ENCODE data around the gene RNPEP. TPM values are rescaled to one million over a fixed set of nuclear protein-coding genes. Genes with fewer than 3 reads are reported as not detected.

Gene RNPEP
- polyA plus RNA-seq, 1 of the 3 experiments (the other 2 are of a cell fraction), result 46.7 TPM

DNA sequence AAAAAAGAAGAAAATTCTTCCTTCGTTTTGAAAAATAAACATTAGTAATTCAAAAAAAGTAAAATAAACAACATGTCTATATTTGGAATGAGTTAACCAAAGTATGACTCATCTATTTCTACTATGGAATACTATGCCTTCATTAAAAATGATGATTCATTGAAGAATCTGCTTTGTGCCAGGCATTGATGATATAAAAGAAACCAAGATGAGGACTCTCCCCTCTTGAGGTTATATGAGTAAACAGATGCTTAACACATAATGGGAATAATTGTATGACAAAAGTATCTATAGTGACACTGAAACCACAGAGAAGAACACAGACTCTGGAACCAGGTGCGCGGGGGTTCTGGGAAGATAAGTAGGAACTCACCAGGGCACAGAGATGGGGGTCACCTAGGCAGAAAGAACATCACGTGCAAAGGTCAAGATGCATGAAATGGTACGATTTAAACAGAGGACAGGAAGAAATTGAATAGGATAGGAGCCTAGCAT lies 46.8 kb downstream of the RNPEP start (continued):
- TF ChIP-seq SIN3A (IDR thresholded peaks at IDR 0.05; ENCODE audit: borderline replicate concordance, low read depth, low read length), result no peak
- TF ChIP-seq FOXM1 (IDR thresholded peaks at IDR 0.05; ENCODE audit: low read depth), result no peak
- TF ChIP-seq RFX5 (IDR thresholded peaks at IDR 0.05; ENCODE audit: low read length), result no peak
- TF ChIP-seq YY1 (IDR thresholded peaks at IDR 0.05; ENCODE audit: low read depth), result no peak
- no peak for TF ChIP-seq EZH2phosphoT487 (IDR thresholded peaks at IDR 0.05; ENCODE audit: borderline replicate concordance, low read depth)
- TF ChIP-seq, protein P1, sequence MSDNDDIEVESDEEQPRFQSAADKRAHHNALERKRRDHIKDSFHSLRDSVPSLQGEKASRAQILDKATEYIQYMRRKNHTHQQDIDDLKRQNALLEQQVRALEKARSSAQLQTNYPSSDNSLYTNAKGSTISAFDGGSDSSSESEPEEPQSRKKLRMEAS (IDR thresholded peaks at IDR 0.05; ENCODE audit: low read depth), result no peak
- TF ChIP-seq TCF12 (IDR thresholded peaks at IDR 0.05), result peak; percentile 70
- TF ChIP-seq JUND (IDR thresholded peaks at IDR 0.05), result peak; percentile 82
- no peak for TF ChIP-seq TEAD4 (IDR thresholded peaks at IDR 0.05; ENCODE audit: borderline replicate concordance, insufficient read depth)
- TF ChIP-seq NFIC (IDR thresholded peaks at IDR 0.05; ENCODE audit: borderline replicate concordance), result peak; percentile 42; the same call in 1 of the 2 replicates
- no peak for TF ChIP-seq RXRA (IDR thresholded peaks at IDR 0.05; ENCODE audit: borderline replicate concordance, low read depth)

DNA sequence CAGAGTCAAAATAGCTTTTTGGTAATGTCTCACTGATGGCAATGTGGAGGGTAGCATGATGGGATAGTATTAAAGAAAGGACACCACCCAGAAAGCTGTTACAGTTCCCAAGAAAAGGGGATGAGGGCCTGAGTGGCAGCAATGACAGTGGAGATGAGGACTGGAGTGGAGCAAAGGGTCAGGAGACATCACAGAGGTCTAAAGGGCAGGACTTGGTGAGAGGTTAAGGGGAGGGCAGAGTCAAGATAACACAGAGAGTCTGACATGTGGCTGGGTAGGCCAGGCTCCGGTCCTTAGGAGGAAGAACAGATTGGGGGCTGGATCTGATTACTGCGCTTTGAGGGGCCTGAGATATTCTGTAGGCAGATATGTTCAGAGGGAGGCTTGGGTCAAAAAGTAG lies 47.3 kb downstream of the RNPEP start:
- no peaks in the 10 kb centered on the region for H3K4me1 ChIP-seq (ENCODE audit: control insufficient read depth in 1 of 2, insufficient read depth in 2 of 2, low read depth in 1 of 2, low read length in 1 of 2)
- H3K36me3 ChIP-seq (replicated peaks in 1 of 2; ENCODE audit: control insufficient read depth in 1 of 2, insufficient read depth in 2 of 2, low read length in 1 of 2), result no peaks in the 10 kb centered on the region
- no peaks in the 10 kb centered on the region for H4K20me1 ChIP-seq (ENCODE audit: insufficient read depth)
- no peak overlapping the region for H2AFZ ChIP-seq (ENCODE audit: low read depth)
- no peak for DNase-seq
- H3F3A ChIP-seq (replicated peaks; ENCODE audit: insufficient read depth), result peaks cover 4% of the 10 kb centered on the region
- ChIA-PET CTCF (no interaction called here), POLR2A (no interaction called here)
- H3K27me3 ChIP-seq (ENCODE audit: insufficient read depth), result no peaks in the 10 kb centered on the region
- 100% methylated on average over 2 of the region's 2 CpGs for WGBS (ENCODE audit: low lambda C conversion rate)
- H3K79me2 ChIP-seq (ENCODE audit: insufficient read depth), result no peaks in the 10 kb centered on the region
- TF ChIP-seq GABPA (IDR thresholded peaks at IDR 0.05; ENCODE audit: low read depth) (no peak), RFX5 (IDR thresholded peaks at IDR 0.05; ENCODE audit: low read length) (no peak), SIN3A (IDR thresholded peaks at IDR 0.05; ENCODE audit: borderline replicate concordance, low read depth, low read length) (no peak), FOSL2 (IDR thresholded peaks at IDR 0.05; ENCODE audit: borderline replicate concordance, low read depth) (no peak), EP300 (IDR thresholded peaks at IDR 0.05; ENCODE audit: borderline replicate concordance in 1 of 2, low read depth in 1 of 2, low read length in 1 of 2) (no peak)
- TF ChIP-seq, protein P2, sequence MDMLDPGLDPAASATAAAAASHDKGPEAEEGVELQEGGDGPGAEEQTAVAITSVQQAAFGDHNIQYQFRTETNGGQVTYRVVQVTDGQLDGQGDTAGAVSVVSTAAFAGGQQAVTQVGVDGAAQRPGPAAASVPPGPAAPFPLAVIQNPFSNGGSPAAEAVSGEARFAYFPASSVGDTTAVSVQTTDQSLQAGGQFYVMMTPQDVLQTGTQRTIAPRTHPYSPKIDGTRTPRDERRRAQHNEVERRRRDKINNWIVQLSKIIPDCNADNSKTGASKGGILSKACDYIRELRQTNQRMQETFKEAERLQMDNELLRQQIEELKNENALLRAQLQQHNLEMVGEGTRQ (IDR thresholded peaks at IDR 0.05; ENCODE audit: borderline replicate concordance, low read depth, low read length), result no peak
- H3K4me2 ChIP-seq, result no peak overlapping the region
- no peaks in the 10 kb centered on the region for H3K9me2 ChIP-seq
- no peak overlapping the region for H3K9ac ChIP-seq
- H3K4me3 ChIP-seq (ENCODE audit: low read depth in 2 of 2, low read length in 1 of 2), result no peak overlapping the region
- no peaks in the 10 kb centered on the region for H3K9me3 ChIP-seq
- H3K27ac ChIP-seq (ENCODE audit: low read depth in 2 of 2, low read length in 1 of 2), result peak overlapping the region in 1 of 2 experiments; percentile 44; a peak in 1 of 4 replicates

DNA sequence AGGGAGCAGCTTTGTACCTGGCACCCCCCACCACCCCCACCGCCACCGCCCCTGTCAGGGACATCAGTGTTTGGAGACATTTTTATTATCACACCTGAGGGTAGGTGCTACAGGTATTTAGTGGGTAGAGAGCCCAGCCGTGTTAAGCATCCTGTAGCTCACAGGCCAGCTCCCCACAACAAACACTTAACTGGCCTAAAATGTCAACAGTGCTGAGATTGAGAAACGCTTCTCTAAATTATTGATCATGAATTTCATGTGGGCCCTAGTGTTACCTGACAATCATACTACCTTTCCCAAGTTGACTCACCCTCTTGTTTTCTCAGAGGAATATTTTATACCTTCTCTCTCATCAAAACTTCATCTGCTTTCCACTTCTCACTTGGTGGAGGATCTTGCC lies 49.3 kb downstream of the RNPEP start:
- H2AFZ ChIP-seq (ENCODE audit: low read depth), result no peak overlapping the region
- whole genome bisulfite sequencing (ENCODE audit: low lambda C conversion rate), result 77% methylated on average over 4 of the region's 4 CpGs
- no peak for DNase-seq
- POLR2A ChIA-PET, result no interaction called here
- no peaks in the 10 kb centered on the region for H3K79me2 ChIP-seq (ENCODE audit: insufficient read depth)
- CTCF ChIA-PET, result interaction anchor here (1.0 to 1.4 kb wide), 2 partner anchors 32 to 88 kb away, joined by 4 to 5 read pairs; no protein-coding TSS in a partner anchor
- no peaks in the 10 kb centered on the region for H3K9me2 ChIP-seq
- H3K4me1 ChIP-seq (ENCODE audit: control insufficient read depth in 1 of 2, insufficient read depth in 2 of 2, low read depth in 1 of 2, low read length in 1 of 2), result no peaks in the 10 kb centered on the region
- H4K20me1 ChIP-seq (ENCODE audit: insufficient read depth), result no peaks in the 10 kb centered on the region
- H3F3A ChIP-seq (replicated peaks; ENCODE audit: insufficient read depth), result peaks cover 1% of the 10 kb centered on the region
- H3K9ac ChIP-seq, result no peak overlapping the region
- H3K27ac ChIP-seq (ENCODE audit: low read depth in 2 of 2, low read length in 1 of 2), result no peak overlapping the region
- no peaks in the 10 kb centered on the region for H3K36me3 ChIP-seq (replicated peaks in 1 of 2; ENCODE audit: control insufficient read depth in 1 of 2, insufficient read depth in 2 of 2, low read length in 1 of 2)
- H3K27me3 ChIP-seq (ENCODE audit: insufficient read depth), result no peaks in the 10 kb centered on the region
- no peak overlapping the region for H3K4me3 ChIP-seq (ENCODE audit: low read depth in 2 of 2, low read length in 1 of 2)
- no peak overlapping the region for H3K4me2 ChIP-seq
- TF ChIP-seq TEAD4 (IDR thresholded peaks at IDR 0.05; ENCODE audit: borderline replicate concordance, insufficient read depth), result no peak
- TF ChIP-seq SIN3A (IDR thresholded peaks at IDR 0.05; ENCODE audit: borderline replicate concordance, low read depth, low read length), result no peak
- no peak for TF ChIP-seq MXI1 (IDR thresholded peaks at IDR 0.05; ENCODE audit: low read depth, low read length)
- no peak for TF ChIP-seq ELF1 (IDR thresholded peaks at IDR 0.05)
- no peak for TF ChIP-seq RXRA (IDR thresholded peaks at IDR 0.05; ENCODE audit: borderline replicate concordance, low read depth)
- TF ChIP-seq RCOR1 (IDR thresholded peaks at IDR 0.05; ENCODE audit: low read length), result no peak
- TF ChIP-seq NRF1 (IDR thresholded peaks at IDR 0.05; ENCODE audit: low read depth, low read length), result no peak
- no peak for TF ChIP-seq FOSL2 (IDR thresholded peaks at IDR 0.05; ENCODE audit: borderline replicate concordance, low read depth)
- TF ChIP-seq, protein P3, sequence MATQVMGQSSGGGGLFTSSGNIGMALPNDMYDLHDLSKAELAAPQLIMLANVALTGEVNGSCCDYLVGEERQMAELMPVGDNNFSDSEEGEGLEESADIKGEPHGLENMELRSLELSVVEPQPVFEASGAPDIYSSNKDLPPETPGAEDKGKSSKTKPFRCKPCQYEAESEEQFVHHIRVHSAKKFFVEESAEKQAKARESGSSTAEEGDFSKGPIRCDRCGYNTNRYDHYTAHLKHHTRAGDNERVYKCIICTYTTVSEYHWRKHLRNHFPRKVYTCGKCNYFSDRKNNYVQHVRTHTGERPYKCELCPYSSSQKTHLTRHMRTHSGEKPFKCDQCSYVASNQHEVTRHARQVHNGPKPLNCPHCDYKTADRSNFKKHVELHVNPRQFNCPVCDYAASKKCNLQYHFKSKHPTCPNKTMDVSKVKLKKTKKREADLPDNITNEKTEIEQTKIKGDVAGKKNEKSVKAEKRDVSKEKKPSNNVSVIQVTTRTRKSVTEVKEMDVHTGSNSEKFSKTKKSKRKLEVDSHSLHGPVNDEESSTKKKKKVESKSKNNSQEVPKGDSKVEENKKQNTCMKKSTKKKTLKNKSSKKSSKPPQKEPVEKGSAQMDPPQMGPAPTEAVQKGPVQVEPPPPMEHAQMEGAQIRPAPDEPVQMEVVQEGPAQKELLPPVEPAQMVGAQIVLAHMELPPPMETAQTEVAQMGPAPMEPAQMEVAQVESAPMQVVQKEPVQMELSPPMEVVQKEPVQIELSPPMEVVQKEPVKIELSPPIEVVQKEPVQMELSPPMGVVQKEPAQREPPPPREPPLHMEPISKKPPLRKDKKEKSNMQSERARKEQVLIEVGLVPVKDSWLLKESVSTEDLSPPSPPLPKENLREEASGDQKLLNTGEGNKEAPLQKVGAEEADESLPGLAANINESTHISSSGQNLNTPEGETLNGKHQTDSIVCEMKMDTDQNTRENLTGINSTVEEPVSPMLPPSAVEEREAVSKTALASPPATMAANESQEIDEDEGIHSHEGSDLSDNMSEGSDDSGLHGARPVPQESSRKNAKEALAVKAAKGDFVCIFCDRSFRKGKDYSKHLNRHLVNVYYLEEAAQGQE (IDR thresholded peaks at IDR 0.05; ENCODE audit: low read depth, low read length), result no peak
- TF ChIP-seq CHD2 (IDR thresholded peaks at IDR 0.05; ENCODE audit: low read length, partially characterized antibody), result no peak
- TF ChIP-seq GATA2 (CRISPR knock-in tag; IDR thresholded peaks at IDR 0.05), result no peak
- H3K9me3 ChIP-seq, result no peaks in the 10 kb centered on the region

Data from SK-N-SH (cell line).